Brain microvascular endothelial cell (primary cell): ENCODE measurements around the gene TLE6.

ENCODE experiments used
- DNase-seq: peaks from one replicate; pipeline ENCODE4 v3.0.0-alpha.2; 2020
- H3K27ac ChIP-seq: fragments of 250-450 bp; sonication (Bioruptor Pico); 2 replicates; pipeline ENCODE4 v1.5.1; 2020; ENCODE audit warnings: mild to moderate bottlenecking, moderate library complexity
- H3K27me3 ChIP-seq: fragments of 250-450 bp; sonication (Bioruptor Pico); replicated peaks from 2 replicates; pipeline ENCODE4 v1.5.1; 2020; ENCODE audit warnings: mild to moderate bottlenecking
- H3K36me3 ChIP-seq: fragments of 250-450 bp; sonication (Bioruptor Pico); replicated peaks from 2 replicates; pipeline ENCODE4 v1.5.1; 2020; ENCODE audit warnings: mild to moderate bottlenecking
- H3K4me3 ChIP-seq: 2 replicates; pipeline ENCODE4 v1.5.1; 2011; ENCODE audit warnings: low read depth, mild to moderate bottlenecking, control low read depth, low read length, moderate library complexity
- in situ Hi-C: cut with HindIII; loops from 2 replicates; pipeline ENCODE4 v1.10.0; 2017; ENCODE audit warnings: low sequenced_read_pairs, low pct_ligation_motif_present
- TF ChIP-seq, protein P1 (sequence below): IDR thresholded peaks from 2 replicates; pipeline ENCODE4 v1.5.1; 2011; ENCODE audit warnings: low read depth, mild to moderate bottlenecking, moderate library complexity, low read length, control low read depth, inconsistent platforms; ENCODE audit errors: missing control alignments

The TLE6 gene

GRCh38 chr19:2983351-2984214, 6.2 kb downstream of the TLE6 start:
- Histone ChIP-seq H3K27ac (no peak overlapping the region), H3K36me3 (no peaks in the 10 kb centered on the region), H3K4me3 (peak overlapping the region; percentile 45), H3K27me3 (peaks cover 17% of the 10 kb centered on the region)
- in situ Hi-C loops, result no loop called here
- TF ChIP-seq, protein P1, sequence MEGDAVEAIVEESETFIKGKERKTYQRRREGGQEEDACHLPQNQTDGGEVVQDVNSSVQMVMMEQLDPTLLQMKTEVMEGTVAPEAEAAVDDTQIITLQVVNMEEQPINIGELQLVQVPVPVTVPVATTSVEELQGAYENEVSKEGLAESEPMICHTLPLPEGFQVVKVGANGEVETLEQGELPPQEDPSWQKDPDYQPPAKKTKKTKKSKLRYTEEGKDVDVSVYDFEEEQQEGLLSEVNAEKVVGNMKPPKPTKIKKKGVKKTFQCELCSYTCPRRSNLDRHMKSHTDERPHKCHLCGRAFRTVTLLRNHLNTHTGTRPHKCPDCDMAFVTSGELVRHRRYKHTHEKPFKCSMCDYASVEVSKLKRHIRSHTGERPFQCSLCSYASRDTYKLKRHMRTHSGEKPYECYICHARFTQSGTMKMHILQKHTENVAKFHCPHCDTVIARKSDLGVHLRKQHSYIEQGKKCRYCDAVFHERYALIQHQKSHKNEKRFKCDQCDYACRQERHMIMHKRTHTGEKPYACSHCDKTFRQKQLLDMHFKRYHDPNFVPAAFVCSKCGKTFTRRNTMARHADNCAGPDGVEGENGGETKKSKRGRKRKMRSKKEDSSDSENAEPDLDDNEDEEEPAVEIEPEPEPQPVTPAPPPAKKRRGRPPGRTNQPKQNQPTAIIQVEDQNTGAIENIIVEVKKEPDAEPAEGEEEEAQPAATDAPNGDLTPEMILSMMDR, result no peak
- no peak for DNase-seq

- no peaks in the 10 kb centered on the region for H3K36me3 ChIP-seq
- H3K27me3 ChIP-seq, result peaks cover 17% of the 10 kb centered on the region
- in situ Hi-C loops, result no loop called here
- TF ChIP-seq, protein P1, result no peak
- DNase-seq, result no peak
- peak overlapping the region; percentile 45 for H3K4me3 ChIP-seq
- H3K27ac ChIP-seq, result no peak overlapping the region
These were observed 6.8 kb downstream of the TLE6 start for GRCh38 chr19:2984215-2984528.

DNA sequence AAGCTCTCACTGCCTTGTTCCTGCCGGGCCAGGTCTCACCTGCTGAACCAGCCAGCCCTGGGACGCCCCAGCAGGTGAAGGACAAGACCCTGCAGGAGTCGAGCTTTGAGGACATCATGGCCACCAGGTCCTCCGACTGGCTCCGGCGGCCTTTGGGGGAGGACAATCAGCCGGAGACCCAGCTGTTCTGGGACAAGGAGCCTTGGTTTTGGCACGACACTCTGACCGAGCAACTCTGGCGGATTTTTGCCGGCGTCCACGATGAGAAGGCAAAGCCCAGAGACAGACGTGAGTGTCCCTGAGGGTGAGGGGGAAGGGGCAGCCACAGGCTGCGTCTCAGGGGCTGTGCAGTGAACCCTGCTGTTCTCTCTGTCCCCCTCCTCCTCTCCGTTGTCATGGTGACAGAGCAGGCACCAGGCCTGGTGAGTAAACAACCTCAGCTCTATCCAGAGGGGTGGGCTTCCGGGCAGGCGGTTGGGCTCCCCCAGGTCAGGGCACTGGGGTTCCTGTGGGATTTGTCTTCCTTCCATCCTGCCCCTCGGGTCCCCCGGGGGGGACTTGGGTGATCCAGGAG, 9.7 kb downstream of the TLE6 start:
- Histone ChIP-seq H3K27ac (no peak overlapping the region), H3K4me3 (no peak overlapping the region), H3K27me3 (peaks cover 17% of the 10 kb centered on the region), H3K36me3 (no peaks in the 10 kb centered on the region)
- TF ChIP-seq, protein P1, result no peak
- in situ Hi-C loops, result no loop called here
- no peak for DNase-seq

DNA sequence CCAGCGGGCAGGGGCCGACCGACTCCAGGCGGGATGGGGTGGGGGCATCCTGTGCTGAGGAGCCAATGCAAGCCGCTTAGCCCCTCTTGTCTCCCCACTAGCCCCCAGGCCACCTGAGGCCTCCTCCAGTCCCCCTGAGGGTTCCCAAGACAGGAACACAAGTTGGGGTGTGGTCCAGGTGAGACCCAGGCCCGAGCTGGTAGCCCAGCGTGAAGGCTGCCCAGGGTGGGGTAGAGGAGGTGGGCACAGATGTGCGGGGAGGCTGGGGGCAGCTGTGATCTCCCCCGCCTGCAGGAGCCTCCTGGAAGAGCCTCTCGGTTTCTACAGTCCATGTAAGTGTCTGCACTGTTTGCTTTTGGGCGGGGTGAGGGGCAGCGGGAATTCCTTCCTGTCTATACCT, 10.4 kb downstream of the TLE6 start:
- Histone ChIP-seq H3K4me3 (no peak overlapping the region), H3K27me3 (peaks cover 17% of the 10 kb centered on the region), H3K27ac (no peak overlapping the region), H3K36me3 (no peaks in the 10 kb centered on the region)
- TF ChIP-seq, protein P1, result no peak
- DNase-seq, result no peak
- in situ Hi-C loops, result no loop called here

DNA sequence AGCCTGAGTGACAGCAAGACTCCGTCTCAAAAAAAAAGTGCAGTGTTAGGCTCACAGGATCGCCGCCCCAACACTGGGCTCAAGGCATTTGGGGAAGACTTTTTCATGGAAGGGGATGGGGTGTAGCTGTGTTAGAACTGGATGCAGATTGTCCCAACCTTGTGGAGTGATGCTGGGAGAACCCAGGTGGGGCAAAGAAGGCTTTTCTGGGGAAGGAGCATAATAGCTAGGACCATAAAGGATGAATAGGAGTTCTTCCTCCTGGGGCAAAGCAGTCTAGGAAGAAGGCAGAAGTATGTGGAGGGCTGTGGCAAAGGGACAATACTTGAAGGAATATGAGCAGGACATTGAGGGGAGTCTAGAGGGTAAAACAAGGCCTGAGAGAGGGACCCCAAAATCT, 11.2 kb downstream of the TLE6 start:
- Histone ChIP-seq H3K27me3 (peaks cover 17% of the 10 kb centered on the region), H3K27ac (no peak overlapping the region), H3K36me3 (no peaks in the 10 kb centered on the region), H3K4me3 (no peak overlapping the region)
- TF ChIP-seq, protein P1, result no peak
- in situ Hi-C loops, result no loop called here
- DNase-seq, result no peak
